ENCODE results near the gene RERE.
A peak's percentile ranks its signal among the peaks of the same experiment; 100 is the strongest.
"Not testable (repeated sequence)": the region's sequence is repeated elsewhere in the genome, so short reads cannot be mapped to it uniquely, and the experiment has no call there.

RERE gene

GRCh38 chr1:8747879-8748825 lies 69.3 kb downstream of the RERE start:
- DNase-seq = no peak

GRCh38 chr1:8746554-8746953 lies 70.9 kb downstream of the RERE start:
- DNase-seq = peak; percentile 31

GRCh38 chr1:8745749-8746390 lies 71.6 kb downstream of the RERE start:
- DNase-seq = no peak

- DNase-seq = no peak
Measured at GRCh38 chr1:8745346-8745745, 72.1 kb downstream of the RERE start.

- no peak for DNase-seq
Measured at GRCh38 chr1:8742022-8742924, 75.2 kb downstream of the RERE start.

- peak; percentile 76 for DNase-seq
Measured at GRCh38 chr1:8740034-8740449, 77.4 kb downstream of the RERE start.

GRCh38 chr1:8739377-8739776 lies 78.1 kb downstream of the RERE start:
- DNase-seq = no peak

- no peak for DNase-seq
Measured at GRCh38 chr1:8736927-8737326, 80.5 kb downstream of the RERE start.

- DNase-seq = no peak
Measured at GRCh38 chr1:8733484-8733883, 84.0 kb downstream of the RERE start.

GRCh38 chr1:8731162-8731561 lies 86.3 kb downstream of the RERE start:
- DNase-seq = no peak

- DNase-seq = no peak
Measured at GRCh38 chr1:8728464-8728863, 89.0 kb downstream of the RERE start.

- no peak for DNase-seq
Measured at GRCh38 chr1:8727809-8728213, 89.6 kb downstream of the RERE start.

GRCh38 chr1:8727316-8727715 lies 90.1 kb downstream of the RERE start:
- DNase-seq = not testable (repeated sequence)

GRCh38 chr1:8726801-8727186 lies 90.6 kb downstream of the RERE start:
- not testable (repeated sequence) for DNase-seq

GRCh38 chr1:8723010-8723409 lies 94.4 kb downstream of the RERE start:
- no peak for DNase-seq

GRCh38 chr1:8722366-8722765 lies 95.1 kb downstream of the RERE start:
- no peak for DNase-seq

GRCh38 chr1:8721679-8722324 lies 95.6 kb downstream of the RERE start:
- DNase-seq = no peak

- DNase-seq = no peak
Measured at GRCh38 chr1:8720347-8720746, 97.1 kb downstream of the RERE start.

GRCh38 chr1:8718850-8719361 lies 98.5 kb downstream of the RERE start:
- DNase-seq = no peak

GRCh38 chr1:8717148-8717547 lies 100.3 kb downstream of the RERE start:
- no peak for DNase-seq

GRCh38 chr1:8716238-8716637 lies 101.2 kb downstream of the RERE start:
- no peak for DNase-seq

GRCh38 chr1:8714173-8714572 lies 103.3 kb downstream of the RERE start:
- no peak for DNase-seq

Measured in fibroblast of skin of right quadriceps (primary cell).